Thoracic aorta (tissue), 2 donors: ENCODE measurements around the gene PNPLA6. TPM values are rescaled to one million over a fixed set of nuclear protein-coding genes. Genes with fewer than 3 reads are reported as not detected.

ENCODE experiments used
- ATAC-seq: fragments of 150-250 bp; one replicate; pipeline ENCODE4 v1.8.0; 2017; ENCODE audit warnings: low read depth; ENCODE audit not compliant: insufficient number of reproducible peaks, low FRiP score
- DNase-seq: peaks from one replicate; pipeline ENCODE4 v3.0.0-alpha.2; 2020; ENCODE audit warnings: low spot score
- H3K27ac ChIP-seq, 2 donors: fragments of 200-600 bp; sonication (generic); 1 replicate in 1 of 2; 2 replicates in 1 of 2; pipeline ENCODE4 v1.5.1; 2016; ENCODE audit warnings: mild to moderate bottlenecking in 2 of 2, moderate library complexity in 2 of 2
- H3K27me3 ChIP-seq: fragments of 200-600 bp; sonication (generic); replicated peaks from 2 replicates; pipeline ENCODE4 v1.6.0; 2016; ENCODE audit warnings: mild to moderate bottlenecking; ENCODE audit not compliant: insufficient read depth
- H3K36me3 ChIP-seq: fragments of 200-600 bp; sonication (generic); one replicate; pipeline ENCODE4 v1.5.1; 2016
- H3K4me1 ChIP-seq, 2 donors: fragments of 200-600 bp; sonication (generic); 1 replicate in 1 of 2; 2 replicates in 1 of 2; pipeline versions ENCODE4 v1.5.1 to v1.6.0; 2016; ENCODE audit warnings: low read depth in 2 of 2, mild to moderate bottlenecking in 1 of 2; ENCODE audit not compliant: control insufficient read depth in 1 of 2
- H3K4me3 ChIP-seq: fragments of 200-600 bp; sonication (generic); 2 replicates; pipeline ENCODE4 v1.5.1; 2016; ENCODE audit warnings: mild to moderate bottlenecking
- H3K9me3 ChIP-seq: fragments of 200-600 bp; sonication (generic); 2 replicates; pipeline ENCODE4 v1.5.1; 2016
- CTCF ChIP-seq: fragments of 200-600 bp; sonication (generic); IDR thresholded peaks from one replicate; pipeline ENCODE4 v1.5.1; 2019; ENCODE audit warnings: antibody characterized with exemption
- total RNA-seq, 2 donors: library from RNA; depleted of rRNA; stranded (reverse); fragments of >200 nt; gene quantifications; one replicate each; pipeline versions ENCODE4 v1.1.0 to v1.2.3, GENCODE V29; 2016

Gene PNPLA6
- total RNA-seq, 2 donors from 2014 or later = 128 to 143 TPM

GRCh38 chr19:7541475-7541824, 5.9 kb downstream of the PNPLA6 start:
- Histone ChIP-seq H3K36me3 (peaks cover 60% of the 10 kb centered on the region), H3K27me3 (no peaks in the 10 kb centered on the region), H3K27ac (no peak overlapping the region), H3K4me3 (no peak overlapping the region), H3K4me1 (peaks cover 0 to 2% of the 10 kb centered on the region in 2 donors), H3K9me3 (no peaks in the 10 kb centered on the region)
- no peak for TF ChIP-seq CTCF
- DNase-seq (no peak), ATAC-seq (no peak)

GRCh38 chr19:7541828-7542443, 6.4 kb downstream of the PNPLA6 start:
- no peak for TF ChIP-seq CTCF
- DNase-seq = no peak
- Histone ChIP-seq H3K27me3 (no peaks in the 10 kb centered on the region), H3K4me1 (no peaks in the 10 kb centered on the region), H3K9me3 (no peaks in the 10 kb centered on the region), H3K27ac (no peak overlapping the region), H3K4me3 (no peak overlapping the region), H3K36me3 (peaks cover 62% of the 10 kb centered on the region)
- no peak for ATAC-seq

GRCh38 chr19:7542556-7543348, 7.2 kb downstream of the PNPLA6 start:
- DNase-seq = no peak
- Histone ChIP-seq H3K4me3 (no peak overlapping the region), H3K27ac (peak overlapping the region in 1 of 2 donors; percentile 17), H3K36me3 (peaks cover 54% of the 10 kb centered on the region), H3K4me1 (no peaks in the 10 kb centered on the region), H3K27me3 (no peaks in the 10 kb centered on the region), H3K9me3 (no peaks in the 10 kb centered on the region)
- no peak for ATAC-seq
- TF ChIP-seq CTCF = no peak

- Histone ChIP-seq H3K4me1 (no peaks in the 10 kb centered on the region), H3K27me3 (no peaks in the 10 kb centered on the region), H3K9me3 (no peaks in the 10 kb centered on the region), H3K4me3 (no peak overlapping the region), H3K27ac (peak overlapping the region in 1 of 2 donors; percentile 15), H3K36me3 (peaks cover 39% of the 10 kb centered on the region)
- ATAC-seq (no peak), DNase-seq (no peak)
- no peak for TF ChIP-seq CTCF
Observed at GRCh38 chr19:7544626-7545025, 9.1 kb downstream of the PNPLA6 start.

GRCh38 chr19:7545300-7545699, 9.8 kb downstream of the PNPLA6 start:
- Histone ChIP-seq H3K27ac (no peak overlapping the region), H3K4me1 (no peaks in the 10 kb centered on the region), H3K9me3 (no peaks in the 10 kb centered on the region), H3K36me3 (peaks cover 40% of the 10 kb centered on the region), H3K4me3 (no peak overlapping the region), H3K27me3 (no peaks in the 10 kb centered on the region)
- no peak for DNase-seq
- ATAC-seq = no peak
- TF ChIP-seq CTCF = no peak
